Activated CD8-positive, alpha-beta T cell treated with anti-CD3 and anti-CD28 coated beads, Interleukin-2, amount 10 ng/mL, durations not matched to agents 7 days and 5 days (primary cell): Measurements from ENCODE around the gene SIGLEC10. TPM values are rescaled to one million over a fixed set of nuclear protein-coding genes. Genes with fewer than 3 reads are reported as not detected.
"Not testable (repeated sequence)": the region's sequence is repeated elsewhere in the genome, so short reads cannot be mapped to it uniquely, and the experiment has no call there.

Source experiments
- ATAC-seq: fragments of 150-1000 bp; cut with Tn5 transposase; one replicate; pipeline ENCODE4 v1.10.0; 2021; ENCODE audit warnings: moderate library complexity
- CTCF ChIA-PET: fragments of 350-600 bp; sonication (Branson Sonifier 250); formaldehyde crosslinking; loops from one replicate; lab custom pipeline; 2021; ENCODE audit warnings: antibody characterized with exemption; lab: Charles Lee
- POLR2A ChIA-PET: fragments of 350-600 bp; sonication (Branson Sonifier 250); formaldehyde crosslinking; loops from one replicate; lab custom pipeline; 2021; ENCODE audit warnings: antibody characterized with exemption; lab: Charles Lee
- DNase-seq: peaks from one replicate; pipeline ENCODE4 v3.0.0-alpha.2; 2020
- H3K27ac Mint-ChIP-seq: one replicate; pipeline ENCODE4 v1.8.0; 2021; ENCODE audit warnings: mild to moderate bottlenecking, mixed read lengths
- H3K27me3 Mint-ChIP-seq: one replicate; pipeline ENCODE4 v1.8.0; 2021; ENCODE audit warnings: low read depth, mixed read lengths
- H3K36me3 Mint-ChIP-seq: one replicate; pipeline ENCODE4 v1.8.0; 2021; ENCODE audit warnings: low read depth, mixed read lengths
- H3K4me1 Mint-ChIP-seq: one replicate; pipeline ENCODE4 v1.8.0; 2021; ENCODE audit warnings: low read depth, mixed read lengths
- H3K4me3 Mint-ChIP-seq: one replicate; pipeline ENCODE4 v1.8.0; 2021; ENCODE audit warnings: mild to moderate bottlenecking, mixed read lengths
- H3K9me3 Mint-ChIP-seq: one replicate; pipeline ENCODE4 v1.8.0; 2022; ENCODE audit warnings: mixed read lengths; ENCODE audit not compliant: insufficient read depth
- total RNA-seq, 2 experiments: library from RNA; stranded (reverse); gene quantifications; one replicate each; pipeline ENCODE4 v1.2.3, GENCODE V29; 2021

The SIGLEC10 gene
- total RNA-seq, 2 experiments from 2014 or later = 0.83 to 0.92 TPM

DNA sequence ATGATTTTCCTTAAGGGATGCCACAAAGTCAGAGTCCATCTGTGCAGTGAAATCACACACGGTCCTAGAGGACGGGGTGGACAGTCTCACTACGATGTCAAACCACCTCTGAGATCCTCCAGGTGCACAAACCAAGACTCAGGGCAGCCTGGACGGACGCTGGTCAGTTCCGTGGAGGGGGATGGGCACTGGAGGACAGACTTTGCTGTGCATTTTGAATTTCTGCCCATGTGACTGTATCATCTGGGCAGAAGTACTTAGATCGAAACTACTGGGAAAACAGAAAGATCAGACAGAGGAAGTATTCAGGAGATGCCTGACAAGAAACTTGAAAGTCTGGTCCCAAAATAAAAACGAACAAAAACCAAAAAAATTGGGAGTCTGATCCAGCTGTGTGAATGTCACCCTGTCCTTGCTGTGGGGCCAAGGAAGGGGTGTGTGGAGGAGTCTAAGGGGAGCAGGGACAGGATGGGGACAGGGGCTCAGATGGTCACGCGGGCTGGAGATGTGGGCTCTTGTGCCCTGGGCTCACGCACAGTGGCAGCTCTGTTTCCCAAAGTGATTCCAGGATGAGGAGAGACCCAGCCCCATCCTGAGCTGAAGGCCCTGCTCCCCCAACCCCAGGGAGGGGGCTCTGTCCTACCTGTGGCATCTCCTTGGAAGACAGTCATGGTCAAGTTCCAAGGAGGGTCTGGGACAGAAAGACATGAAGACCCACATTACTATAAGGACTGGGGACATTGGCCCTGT, 39.3 kb upstream of the SIGLEC10 start:
- H3K4me3 Mint-ChIP-seq = no peak overlapping the region
- H3K9me3 Mint-ChIP-seq = no peaks in the 10 kb centered on the region
- H3K4me1 Mint-ChIP-seq = peaks cover 2% of the 10 kb centered on the region
- peaks cover 10% of the 10 kb centered on the region for H3K27me3 Mint-ChIP-seq
- ATAC-seq (no peak), DNase-seq (no peak)
- POLR2A ChIA-PET = no interaction called here
- peaks cover 1% of the 10 kb centered on the region for H3K36me3 Mint-ChIP-seq
- H3K27ac Mint-ChIP-seq = no peak overlapping the region
- CTCF ChIA-PET = no interaction called here

DNA sequence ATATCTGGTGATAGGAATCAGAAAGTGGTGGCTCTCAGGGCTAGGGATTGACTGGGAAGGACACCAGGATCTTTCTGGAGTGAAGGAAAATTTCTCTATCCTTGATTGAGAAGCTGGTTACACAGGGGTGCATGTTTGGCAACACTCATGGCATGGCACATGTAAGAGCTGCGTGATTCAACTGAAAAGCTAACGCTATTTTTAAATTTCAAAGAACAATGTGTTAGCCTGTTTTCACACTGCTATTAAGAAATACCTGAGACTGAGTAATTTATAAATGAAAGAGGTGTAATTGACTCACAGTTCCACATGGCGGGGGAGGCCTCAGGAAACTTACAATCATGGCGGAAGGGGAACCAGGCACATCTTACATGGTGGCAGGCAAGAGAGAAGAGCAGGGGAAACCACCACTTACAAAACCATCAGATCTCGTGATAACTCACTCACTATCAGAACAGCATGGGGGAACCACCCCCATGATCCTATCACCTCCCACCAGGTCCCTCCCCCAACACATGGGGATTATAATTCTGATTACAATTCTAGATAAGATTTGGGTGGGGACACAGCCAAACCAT, 33.4 kb upstream of the SIGLEC10 start:
- H3K27ac Mint-ChIP-seq = no peak overlapping the region
- H3K4me1 Mint-ChIP-seq = peaks cover 25% of the 10 kb centered on the region
- DNase-seq (no peak), ATAC-seq (no peak)
- ChIA-PET POLR2A (no interaction called here), CTCF (no interaction called here)
- no peak overlapping the region for H3K4me3 Mint-ChIP-seq
- H3K36me3 Mint-ChIP-seq = peaks cover 4% of the 10 kb centered on the region
- H3K9me3 Mint-ChIP-seq = peaks cover 6% of the 10 kb centered on the region
- H3K27me3 Mint-ChIP-seq = peaks cover 7% of the 10 kb centered on the region

DNA sequence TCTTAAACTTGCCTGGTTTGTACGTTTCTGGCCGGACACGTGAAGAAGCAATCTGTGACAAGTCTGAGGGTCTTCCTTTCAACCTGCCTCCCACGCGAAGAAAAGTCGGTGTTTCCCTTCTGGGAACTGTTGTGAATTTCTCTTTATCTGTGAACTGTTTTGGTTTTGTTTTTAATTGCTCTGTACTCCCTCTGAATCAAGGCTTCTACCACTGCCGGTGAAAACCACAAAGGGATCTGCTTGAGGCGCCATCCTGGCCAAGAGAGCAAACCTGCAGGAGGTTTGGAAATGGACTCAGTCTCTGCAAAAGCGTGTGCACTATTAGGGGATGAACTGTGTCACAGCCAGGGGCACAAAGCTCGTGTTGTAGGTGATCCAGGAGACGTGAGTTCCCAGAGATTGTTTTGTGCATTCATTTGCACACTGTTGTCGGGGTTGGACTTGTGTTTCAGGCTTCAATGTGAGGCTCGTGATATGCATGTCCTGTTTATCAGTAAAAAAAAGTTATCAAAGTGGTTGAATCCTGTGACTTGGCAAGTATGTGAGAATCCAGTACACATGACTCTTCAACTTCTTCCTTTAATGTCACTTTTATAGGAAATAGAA, 31.1 kb upstream of the SIGLEC10 start:
- ChIA-PET POLR2A (interaction anchor here (0.7 to 0.9 kb wide), 2 partner anchors 33 to 77 kb away, joined by 3 to 4 read pairs; no protein-coding TSS in a partner anchor), CTCF (interaction anchor here (1.1 to 1.6 kb wide), 4 partner anchors 9 to 50 kb away, joined by 3 to 6 read pairs (median 4); no protein-coding TSS in a partner anchor)
- peaks cover 22% of the 10 kb centered on the region for H3K27me3 Mint-ChIP-seq
- DNase-seq (peak; percentile 44), ATAC-seq (peak; percentile 61)
- H3K36me3 Mint-ChIP-seq = peaks cover 3% of the 10 kb centered on the region
- H3K4me3 Mint-ChIP-seq = peak overlapping the region; percentile 41
- H3K9me3 Mint-ChIP-seq = peaks cover 6% of the 10 kb centered on the region
- peak overlapping the region; percentile 40 for H3K27ac Mint-ChIP-seq
- peaks cover 25% of the 10 kb centered on the region for H3K4me1 Mint-ChIP-seq

GRCh38 chr19:51448011-51448410, 30.6 kb upstream of the SIGLEC10 start:
- peak; percentile 23 for ATAC-seq
- peak overlapping the region; percentile 40 for H3K27ac Mint-ChIP-seq
- H3K4me3 Mint-ChIP-seq = peak overlapping the region; percentile 41
- DNase-seq = no peak
- peaks cover 27% of the 10 kb centered on the region for H3K4me1 Mint-ChIP-seq
- POLR2A ChIA-PET = interaction anchor here (0.9 kb wide), 1 partner anchor 76 kb away, joined by 3 read pairs; no protein-coding TSS in a partner anchor
- peaks cover 3% of the 10 kb centered on the region for H3K36me3 Mint-ChIP-seq
- peaks cover 26% of the 10 kb centered on the region for H3K27me3 Mint-ChIP-seq
- CTCF ChIA-PET = interaction anchor here (1.1 to 1.6 kb wide), 5 partner anchors 9 to 49 kb away, joined by 3 to 6 read pairs (median 4); no protein-coding TSS in a partner anchor
- peaks cover 6% of the 10 kb centered on the region for H3K9me3 Mint-ChIP-seq

DNA sequence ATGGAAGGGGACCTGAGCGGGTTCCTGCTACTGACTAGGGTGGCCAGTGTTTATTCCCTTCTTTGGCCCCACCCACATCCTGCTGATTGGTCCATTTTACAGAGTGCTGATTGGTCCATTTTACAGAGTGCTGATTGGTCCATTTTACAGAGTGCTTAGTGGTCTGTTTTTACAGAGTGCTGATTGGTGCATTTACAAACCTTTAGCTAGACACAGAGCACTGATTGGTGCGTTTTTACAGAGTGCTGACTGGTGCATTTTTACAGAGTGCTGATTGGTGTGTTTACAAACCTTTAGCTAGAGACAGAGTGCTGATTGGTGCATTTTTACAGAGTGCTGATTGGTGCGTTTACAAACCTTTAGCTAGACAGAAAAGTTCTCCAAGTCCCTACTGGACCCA, 30.1 kb upstream of the SIGLEC10 start:
- not testable (repeated sequence) for H3K4me3 Mint-ChIP-seq, H3K27ac Mint-ChIP-seq, DNase-seq, ATAC-seq, H3K36me3 Mint-ChIP-seq, H3K9me3 Mint-ChIP-seq
- POLR2A ChIA-PET = interaction anchor here (0.9 kb wide), 1 partner anchor 76 kb away, joined by 3 read pairs; no protein-coding TSS in a partner anchor
- peaks cover 28% of the 10 kb centered on the region for H3K27me3 Mint-ChIP-seq
- H3K4me1 Mint-ChIP-seq = peaks cover 30% of the 10 kb centered on the region
- CTCF ChIA-PET = interaction anchor here (1.1 to 1.6 kb wide), 4 partner anchors 8 to 49 kb away, joined by 3 to 6 read pairs (median 4); no protein-coding TSS in a partner anchor

- Mint-ChIP-seq H3K9me3 (no peaks in the 10 kb centered on the region), H3K4me1 (peaks cover 49% of the 10 kb centered on the region), H3K4me3 (peak overlapping the region; percentile 71), H3K27ac (peak overlapping the region; percentile 74), H3K36me3 (no peaks in the 10 kb centered on the region), H3K27me3 (peaks cover 38% of the 10 kb centered on the region)
- ATAC-seq (peak; percentile 92), DNase-seq (peak; percentile 97)
- CTCF ChIA-PET = interaction anchor here (0.7 to 8.3 kb wide), 13 partner anchors 22 to 343 kb away, joined by 3 to 74 read pairs (median 6); partner anchors contain the start of genes NKG7, SIGLEC10 and VSIG10L
- POLR2A ChIA-PET = interaction anchor here (0.5 to 1.0 kb wide), 4 partner anchors 46 to 98 kb away, joined by 3 to 4 read pairs (median 3); partner anchors contain the start of gene NKG7
Observed at GRCh38 chr19:51441410-51442390, 24.3 kb upstream of the SIGLEC10 start.

DNA sequence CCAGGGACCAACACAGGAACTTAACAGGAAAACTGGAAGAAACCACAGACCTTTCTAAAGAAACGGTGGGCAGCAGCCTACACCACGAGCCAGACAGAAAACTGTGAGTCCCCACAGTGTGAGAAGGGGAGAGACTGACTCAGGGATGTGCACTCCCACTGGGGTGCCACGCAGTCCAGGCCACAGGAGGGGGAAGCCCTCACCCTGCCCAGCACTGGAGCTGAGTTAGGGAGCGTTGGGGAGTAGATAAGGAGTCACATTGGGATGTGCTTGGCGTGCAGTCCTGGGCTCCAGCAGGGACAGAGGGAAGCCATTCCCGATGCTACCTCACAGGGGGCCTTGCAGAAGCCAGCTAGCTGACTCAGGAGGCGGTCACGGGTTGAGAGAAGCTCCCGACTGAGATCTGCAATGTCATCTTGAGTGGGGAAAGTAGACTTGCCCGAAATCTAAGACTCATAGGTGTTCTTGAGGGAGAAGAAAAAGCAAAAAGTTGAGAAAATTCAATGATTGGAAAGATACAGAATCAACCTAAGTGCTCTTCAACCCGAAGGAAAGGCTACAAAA, 23.5 kb upstream of the SIGLEC10 start:
- Mint-ChIP-seq H3K4me1 (peaks cover 46% of the 10 kb centered on the region), H3K9me3 (no peaks in the 10 kb centered on the region), H3K4me3 (peak overlapping the region; percentile 71), H3K27me3 (peaks cover 39% of the 10 kb centered on the region), H3K27ac (peak overlapping the region; percentile 74), H3K36me3 (no peaks in the 10 kb centered on the region)
- DNase-seq = peak; percentile 38
- ATAC-seq = peak; percentile 16
- CTCF ChIA-PET = interaction anchor here (0.8 to 8.3 kb wide), 12 partner anchors 17 to 216 kb away, joined by 3 to 74 read pairs (median 7); partner anchors contain the start of genes NKG7, SIGLEC10 and VSIG10L
- POLR2A ChIA-PET = interaction anchor here (0.5 to 1.0 kb wide), 4 partner anchors 45 to 97 kb away, joined by 3 to 4 read pairs (median 3); no protein-coding TSS in a partner anchor

- Mint-ChIP-seq H3K4me1 (peaks cover 46% of the 10 kb centered on the region), H3K9me3 (no peaks in the 10 kb centered on the region), H3K27ac (no peak overlapping the region), H3K36me3 (no peaks in the 10 kb centered on the region), H3K27me3 (peaks cover 31% of the 10 kb centered on the region), H3K4me3 (no peak overlapping the region)
- ChIA-PET CTCF (interaction anchor here (0.7 to 8.3 kb wide), 15 partner anchors 8 to 198 kb away, joined by 3 to 74 read pairs (median 6); partner anchors contain the start of genes NKG7, SIGLEC10 and VSIG10L), POLR2A (interaction anchor here (1.0 kb wide), 1 partner anchor 45 kb away, joined by 3 read pairs; no protein-coding TSS in a partner anchor)
- ATAC-seq = no peak
- no peak for DNase-seq
Observed at GRCh38 chr19:51440052-51440451, 22.6 kb upstream of the SIGLEC10 start.

DNA sequence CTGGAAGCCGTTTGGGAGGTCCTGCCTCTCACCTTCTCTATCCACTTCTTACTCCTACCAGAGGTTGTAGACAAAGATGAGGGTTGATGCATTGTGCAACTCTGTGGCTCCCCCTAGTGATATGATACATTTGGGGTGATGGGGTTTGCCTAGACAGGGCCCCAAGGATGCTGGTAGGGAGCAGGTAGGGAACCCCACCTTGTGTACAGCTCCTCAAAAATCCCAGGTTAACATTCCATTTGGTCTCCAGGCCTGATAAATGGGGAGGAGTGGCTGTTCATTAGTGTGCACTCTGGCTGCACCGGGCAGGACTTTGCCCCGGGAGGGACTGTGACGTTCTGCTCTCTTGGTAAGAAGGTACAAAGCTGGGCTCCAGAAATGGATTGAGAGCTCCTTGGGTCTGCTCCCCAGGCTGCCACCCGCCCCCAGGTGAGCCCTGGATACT, 21.6 kb upstream of the SIGLEC10 start:
- DNase-seq (peak; percentile 70), ATAC-seq (no peak)
- no peaks in the 10 kb centered on the region for H3K9me3 Mint-ChIP-seq
- H3K4me3 Mint-ChIP-seq = no peak overlapping the region
- no peaks in the 10 kb centered on the region for H3K36me3 Mint-ChIP-seq
- POLR2A ChIA-PET = no interaction called here
- H3K4me1 Mint-ChIP-seq = peaks cover 46% of the 10 kb centered on the region
- CTCF ChIA-PET = interaction anchor here (0.8 to 8.3 kb wide), 13 partner anchors 9 to 199 kb away, joined by 3 to 74 read pairs (median 7); partner anchors contain the start of genes NKG7, SIGLEC10 and VSIG10L
- no peak overlapping the region for H3K27ac Mint-ChIP-seq
- H3K27me3 Mint-ChIP-seq = peaks cover 26% of the 10 kb centered on the region

GRCh38 chr19:51434456-51434855, 17.0 kb upstream of the SIGLEC10 start:
- no peak for ATAC-seq
- POLR2A ChIA-PET = no interaction called here
- no peak overlapping the region for H3K4me3 Mint-ChIP-seq
- no peaks in the 10 kb centered on the region for H3K9me3 Mint-ChIP-seq
- DNase-seq = no peak
- CTCF ChIA-PET = interaction anchor here (0.9 kb wide), 1 partner anchor 14 kb away, joined by 3 read pairs; no protein-coding TSS in a partner anchor
- H3K36me3 Mint-ChIP-seq = no peaks in the 10 kb centered on the region
- no peak overlapping the region for H3K27ac Mint-ChIP-seq
- H3K4me1 Mint-ChIP-seq = peaks cover 13% of the 10 kb centered on the region
- peaks cover 15% of the 10 kb centered on the region for H3K27me3 Mint-ChIP-seq
